Middle frontal gyrus (tissue), 1 donor: ENCODE results near the gene POU2F3.

Experiments used
- DNase-seq: peaks from one replicate; pipeline ENCODE4 v3.0.0-alpha.2; 2015; ENCODE audit warnings: low spot score; ENCODE audit errors: extremely low spot score

The POU2F3 gene

DNA sequence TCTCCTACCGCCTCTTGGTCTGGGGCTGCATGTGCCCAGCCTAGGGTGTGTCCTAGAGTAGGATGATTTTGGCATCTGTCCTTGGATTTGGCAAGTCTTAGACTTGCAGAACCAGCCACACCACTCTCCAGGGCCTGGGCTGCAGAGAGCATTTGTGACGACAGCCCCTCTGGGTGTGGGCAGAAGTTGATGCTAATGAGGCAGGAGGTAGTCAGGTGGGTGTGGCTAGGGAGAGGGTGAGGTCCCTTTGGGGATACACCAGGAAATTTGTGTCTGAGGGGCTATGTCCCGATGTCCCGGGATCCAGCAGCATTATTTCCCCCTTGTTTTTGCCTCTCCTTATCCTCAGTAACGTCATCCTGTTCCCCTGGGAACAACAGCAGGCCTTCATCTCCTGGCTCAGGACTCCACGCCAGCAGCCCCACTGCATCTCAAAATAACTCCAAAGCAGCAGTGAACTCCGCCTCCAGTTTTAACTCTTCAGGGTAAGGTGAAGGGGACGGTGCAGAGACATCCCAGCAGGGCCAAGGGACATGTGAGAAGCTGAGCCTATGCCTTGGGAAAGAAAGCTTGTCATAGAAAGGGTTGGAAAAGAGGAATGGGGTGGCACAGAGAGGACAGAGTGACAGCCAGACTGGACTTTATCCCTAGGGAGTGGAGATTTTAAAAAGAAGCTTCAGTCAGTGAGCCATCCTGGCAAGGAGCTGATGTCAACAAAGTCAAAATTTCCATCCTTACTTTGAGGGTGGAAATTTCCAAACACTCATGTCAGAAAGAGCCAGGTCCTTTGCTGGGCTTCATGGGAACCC lies 77.1 kb downstream of the POU2F3 start:
- no peak for DNase-seq

DNA sequence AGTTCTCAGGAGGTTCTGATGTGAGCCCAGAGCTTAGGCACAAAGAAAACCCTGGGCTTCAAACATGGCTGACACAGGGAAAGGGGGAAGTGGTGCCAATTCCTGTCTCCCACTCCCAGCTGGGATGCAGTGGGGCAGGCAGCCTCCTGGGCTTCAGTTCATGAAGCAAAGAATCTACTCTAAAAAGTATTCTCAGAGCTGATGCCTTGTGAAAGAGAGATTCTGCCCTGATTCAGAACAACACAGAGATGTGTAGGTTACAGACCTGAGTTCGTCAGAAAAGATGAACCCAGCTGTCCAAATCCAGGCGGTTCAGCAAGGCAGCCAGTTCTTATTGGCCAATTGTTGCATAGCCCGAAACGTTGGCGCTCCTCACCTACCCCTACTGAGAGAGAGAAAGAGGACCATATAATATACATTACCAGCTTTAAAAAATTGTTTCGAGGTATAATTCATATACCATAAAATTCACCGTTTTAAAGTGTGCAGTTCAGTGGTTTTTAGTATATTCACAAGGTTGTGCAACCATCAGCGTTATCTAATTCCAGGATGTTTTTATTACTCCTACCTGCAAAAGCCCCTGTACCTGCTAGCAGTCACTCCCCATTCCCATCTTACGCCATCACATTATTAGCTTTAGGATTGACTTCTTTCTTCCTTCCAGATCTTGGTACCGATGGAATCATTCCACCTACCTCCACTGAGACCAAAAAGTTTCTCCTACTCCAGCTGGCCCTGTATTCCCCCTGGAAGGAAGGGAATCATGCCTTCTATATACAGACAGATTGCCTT lies 77.9 kb downstream of the POU2F3 start:
- no peak for DNase-seq

DNA sequence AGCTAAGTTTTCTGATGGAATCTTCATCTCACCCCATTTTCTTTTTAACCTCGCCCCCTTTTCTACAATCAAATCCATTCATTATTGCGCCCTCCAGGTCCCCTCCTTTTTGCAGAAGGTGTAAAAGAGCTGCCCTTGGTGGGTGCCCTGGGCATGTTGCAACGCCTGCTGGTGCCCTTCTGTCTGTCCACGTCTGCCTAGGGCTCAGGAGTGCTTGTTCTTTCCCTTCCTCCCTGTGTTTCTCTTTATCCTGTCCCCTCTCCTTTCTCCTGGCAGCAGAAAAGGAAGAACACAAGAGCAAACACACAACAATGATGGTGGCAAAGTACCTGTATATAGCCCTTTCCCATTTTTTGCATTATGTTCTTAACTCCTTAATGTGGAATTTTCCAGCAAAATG lies 79.0 kb downstream of the POU2F3 start:
- no peak for DNase-seq

DNA sequence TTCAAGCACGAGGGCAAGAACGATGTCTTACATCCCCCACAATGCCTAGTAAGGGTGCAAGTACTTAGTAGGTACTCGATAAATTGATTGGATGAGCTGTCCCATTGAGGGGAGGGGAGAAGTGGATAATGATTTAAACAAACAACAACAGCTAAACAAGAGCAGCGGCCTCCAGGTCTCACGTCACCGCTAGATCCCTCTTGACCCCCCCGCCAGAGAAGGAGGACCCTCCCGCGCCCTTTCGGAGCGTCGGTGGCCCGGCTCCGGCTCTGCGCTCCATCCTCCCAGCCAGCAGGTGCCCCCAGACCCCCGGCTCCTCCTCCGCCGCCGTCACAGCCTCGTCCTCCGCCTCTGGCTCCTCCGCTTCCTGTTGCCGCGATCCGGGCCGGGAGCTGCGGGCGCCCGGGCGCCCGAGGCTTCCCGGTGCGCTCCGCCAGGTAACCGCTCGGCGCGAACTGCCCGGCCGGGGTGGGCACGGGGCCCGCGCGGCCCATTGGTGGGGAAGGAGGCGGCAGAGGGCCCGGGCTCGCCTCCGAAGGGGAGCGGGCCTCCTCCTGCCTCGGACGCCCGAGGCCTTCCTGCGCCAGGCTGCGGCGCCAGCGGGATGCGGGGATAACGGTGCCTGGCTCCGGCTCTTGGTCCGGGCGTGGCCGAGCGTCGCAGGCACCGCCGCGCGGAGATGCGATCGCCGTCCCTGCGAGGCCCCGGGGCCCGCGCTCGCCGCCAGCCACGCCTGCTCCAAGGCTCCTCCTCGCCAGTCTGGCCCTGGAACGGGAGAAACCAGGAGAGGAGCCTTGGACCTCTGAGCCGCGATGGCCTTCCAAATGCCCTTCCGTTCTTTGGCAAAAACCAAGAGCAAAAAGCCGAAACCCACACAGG lies 85.2 kb downstream of the POU2F3 start, which contains the start of gene TLCD5:
Gene TLCD5 (plus strand): TSS at position 368 of the 879 bp plus-strand sequence. CDS start 2,143 bp downstream, outside the sequence.
- DNase-seq = no peak

DNA sequence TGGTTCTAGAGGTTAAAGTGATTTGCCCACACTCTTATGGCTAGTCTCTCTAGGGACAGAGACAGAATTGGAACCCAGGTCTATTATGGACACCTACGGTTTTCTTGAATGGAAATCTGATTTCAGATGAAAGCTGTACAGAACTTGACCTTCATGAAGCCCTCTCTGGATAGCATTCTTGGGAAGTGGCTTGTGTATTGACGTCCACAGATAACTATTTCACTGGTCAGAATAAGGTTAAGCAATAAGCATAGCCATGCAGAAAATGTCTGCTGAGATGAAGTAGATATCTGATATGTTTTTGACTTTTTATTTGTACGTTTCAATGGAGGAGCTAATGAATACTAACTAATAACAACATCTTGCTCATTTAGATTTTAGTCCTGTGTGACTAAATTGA lies 86.3 kb downstream of the POU2F3 start:
- DNase-seq = no peak

DNA sequence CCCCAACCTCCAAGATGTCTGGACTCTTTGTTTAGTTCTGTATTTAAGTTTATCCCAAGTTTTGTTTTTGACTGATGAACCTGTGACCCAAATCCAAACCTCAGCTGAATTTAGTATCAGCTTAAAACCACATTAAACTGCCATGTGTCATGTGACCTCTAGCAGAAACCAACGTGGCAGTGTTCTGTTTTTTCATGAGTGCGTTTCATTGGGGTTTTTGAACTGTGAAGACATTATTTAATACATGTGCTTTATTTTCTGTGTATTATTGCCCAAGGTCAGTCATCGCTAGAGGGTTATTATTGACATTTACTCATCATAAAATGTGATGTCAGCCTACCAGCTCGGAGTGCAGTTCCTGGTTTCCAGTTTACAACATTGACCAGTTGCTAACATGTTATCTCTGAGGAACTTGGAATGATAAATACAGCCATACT lies 86.9 kb downstream of the POU2F3 start:
- no peak for DNase-seq

DNA sequence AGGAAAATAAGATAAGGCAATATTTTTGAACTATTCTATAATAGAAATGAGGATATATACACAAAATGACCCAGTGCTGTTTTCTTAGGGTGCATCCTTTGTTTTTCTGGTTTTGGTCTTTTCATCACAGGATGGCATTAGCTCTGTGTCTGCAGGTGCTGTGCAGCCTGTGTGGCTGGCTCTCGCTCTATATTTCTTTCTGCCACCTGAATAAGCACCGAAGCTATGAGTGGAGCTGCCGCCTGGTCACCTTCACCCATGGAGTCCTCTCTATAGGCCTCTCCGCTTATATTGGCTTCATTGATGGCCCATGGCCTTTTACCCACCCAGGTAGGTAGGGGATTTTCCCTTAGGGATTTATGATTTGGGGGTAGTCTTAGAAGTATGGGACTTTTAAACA lies 87.4 kb downstream of the POU2F3 start:
- DNase-seq = no peak

DNA sequence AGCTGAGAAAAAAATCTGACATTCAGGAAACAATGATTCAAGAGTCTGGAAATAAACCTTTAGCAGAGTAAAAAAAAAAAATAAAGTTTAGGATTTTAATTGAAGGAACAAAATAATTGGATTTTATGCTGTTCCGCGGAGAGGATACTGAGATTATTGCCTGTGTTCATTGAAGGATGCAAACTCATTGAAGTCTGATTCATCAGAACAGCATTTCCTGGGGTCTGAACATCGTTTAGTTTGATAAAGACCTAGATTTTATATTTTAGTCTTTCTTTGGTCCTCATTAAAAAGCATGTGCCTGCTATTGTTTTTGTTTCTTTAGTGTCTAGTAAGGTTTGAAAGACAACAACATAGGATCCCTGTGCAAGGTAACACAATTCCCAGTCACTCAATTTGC lies 89.6 kb downstream of the POU2F3 start:
- DNase-seq = no peak

DNA sequence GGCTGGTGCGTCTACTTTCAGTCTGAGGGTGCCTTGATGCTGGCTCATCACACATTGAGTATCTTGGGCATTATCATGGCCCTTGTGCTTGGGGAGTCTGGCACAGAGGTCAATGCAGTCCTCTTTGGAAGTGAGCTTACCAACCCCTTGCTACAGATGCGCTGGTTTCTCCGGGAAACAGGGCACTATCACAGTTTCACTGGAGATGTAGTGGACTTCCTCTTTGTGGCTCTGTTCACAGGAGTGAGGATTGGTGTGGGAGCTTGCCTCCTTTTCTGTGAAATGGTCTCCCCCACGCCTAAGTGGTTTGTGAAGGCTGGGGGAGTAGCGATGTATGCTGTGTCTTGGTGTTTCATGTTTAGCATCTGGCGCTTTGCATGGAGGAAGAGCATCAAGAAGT lies 90.1 kb downstream of the POU2F3 start:
- DNase-seq = no peak

DNA sequence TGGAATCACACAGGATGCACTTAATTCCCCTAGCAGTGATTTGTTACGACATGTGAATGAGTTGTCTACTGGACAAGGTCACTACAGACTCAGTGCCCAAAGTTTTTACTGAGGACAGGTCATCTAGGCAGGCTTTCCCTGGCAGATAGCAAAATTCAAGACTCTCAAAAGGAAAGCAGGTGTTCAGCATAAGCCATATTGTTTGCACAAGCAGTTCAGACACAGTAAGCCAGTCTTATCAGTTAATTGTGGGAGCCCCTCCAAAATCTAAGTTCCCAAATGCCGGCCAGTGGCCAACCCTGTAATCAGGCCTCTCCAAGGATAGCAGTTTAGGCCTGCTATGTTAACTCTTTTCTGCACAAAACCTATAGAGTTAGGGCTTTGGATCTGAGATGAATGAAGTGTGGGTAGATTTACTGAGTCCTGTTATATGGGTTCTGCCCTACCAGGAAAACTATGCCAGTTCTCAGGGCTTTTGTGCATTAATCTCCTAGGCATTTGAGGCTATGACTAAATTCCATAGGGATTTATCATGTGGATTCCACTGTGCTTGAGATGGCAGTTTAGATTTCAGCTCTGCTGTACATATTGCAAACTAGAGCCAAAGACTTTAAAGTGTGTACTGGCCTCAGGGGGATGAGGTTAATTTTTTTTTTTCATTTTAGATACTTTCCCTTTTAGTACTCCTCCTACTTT lies 91.5 kb downstream of the POU2F3 start:
- no peak for DNase-seq

DNA sequence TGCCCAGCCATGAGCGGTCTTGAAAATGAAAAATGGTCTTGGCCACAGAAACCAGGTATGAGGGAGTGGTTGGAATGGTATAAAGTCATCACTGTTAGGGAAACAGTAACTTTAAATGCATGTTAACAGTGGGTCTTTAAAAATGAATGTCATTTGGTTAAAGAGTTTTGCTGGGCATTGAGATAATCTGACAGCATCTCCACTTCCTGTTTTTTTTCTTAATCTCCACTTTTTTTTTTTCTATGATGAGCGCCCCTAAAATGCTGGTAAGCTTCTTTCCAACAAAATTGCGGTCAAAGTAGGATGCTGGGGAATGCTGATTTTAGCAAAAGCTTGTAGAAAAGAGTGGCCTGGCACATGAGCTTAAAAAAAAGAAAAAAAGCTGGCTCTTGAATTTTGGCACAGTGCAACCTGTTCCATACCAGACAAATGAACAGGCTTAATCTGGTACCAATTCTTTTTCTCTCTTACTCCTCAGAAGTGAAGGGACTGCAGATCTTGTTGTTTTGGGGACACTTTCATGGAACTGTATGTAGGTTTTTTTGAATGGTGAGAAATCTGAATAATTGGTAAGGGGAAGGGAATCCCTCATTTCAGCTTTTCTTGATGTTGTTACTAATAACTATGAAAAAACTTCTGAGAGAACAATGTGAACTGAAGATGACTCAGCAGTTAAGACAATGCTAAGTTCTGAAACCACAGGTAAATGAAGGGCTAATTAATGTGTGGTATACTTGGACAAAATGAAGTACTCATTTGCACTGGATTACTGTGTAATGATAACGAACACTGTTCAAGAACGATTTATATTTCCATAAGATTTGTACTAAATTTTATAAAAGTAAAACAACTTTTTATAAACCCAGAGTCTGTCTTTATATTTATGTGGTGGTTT lies 93.1 kb downstream of the POU2F3 start:
- no peak for DNase-seq

DNA sequence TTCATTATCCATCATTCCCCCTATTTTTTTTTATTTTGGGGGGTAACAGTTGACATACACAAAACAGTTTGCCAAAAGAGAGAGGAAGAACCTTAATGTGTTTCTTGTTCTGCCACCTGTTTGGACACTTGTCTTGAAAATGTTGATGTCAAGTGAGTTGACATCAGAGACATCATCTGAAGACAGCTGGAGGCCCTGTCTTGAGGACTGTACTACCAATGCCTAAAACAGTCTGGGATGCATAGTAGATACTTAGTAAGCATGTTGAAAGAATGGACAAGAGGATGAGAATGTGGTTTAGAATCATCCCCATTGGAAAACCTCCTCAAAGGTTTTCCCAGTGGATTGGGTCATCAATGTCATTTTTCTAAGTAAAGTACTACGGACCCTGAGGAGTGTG lies 93.9 kb downstream of the POU2F3 start:
- DNase-seq = no peak

DNA sequence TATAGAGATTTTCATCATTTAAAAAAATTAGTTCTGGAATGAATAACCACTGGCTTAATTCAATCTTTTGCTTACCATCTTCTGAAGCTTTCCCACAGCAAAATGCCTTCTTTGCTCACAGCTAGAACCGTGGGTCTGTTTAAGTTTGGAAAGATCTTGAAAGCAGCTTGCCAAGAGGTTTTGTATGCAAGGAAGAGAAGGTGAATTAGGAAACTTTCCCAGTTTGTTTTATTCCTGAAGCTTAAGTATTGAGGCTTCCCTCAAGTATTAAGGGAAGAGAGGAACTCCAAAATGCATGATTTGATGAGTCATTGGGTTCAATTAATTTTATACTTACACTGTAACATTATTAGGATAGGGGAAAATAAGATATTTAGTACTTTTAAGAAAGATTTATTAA lies 94.4 kb downstream of the POU2F3 start:
- DNase-seq = no peak

DNA sequence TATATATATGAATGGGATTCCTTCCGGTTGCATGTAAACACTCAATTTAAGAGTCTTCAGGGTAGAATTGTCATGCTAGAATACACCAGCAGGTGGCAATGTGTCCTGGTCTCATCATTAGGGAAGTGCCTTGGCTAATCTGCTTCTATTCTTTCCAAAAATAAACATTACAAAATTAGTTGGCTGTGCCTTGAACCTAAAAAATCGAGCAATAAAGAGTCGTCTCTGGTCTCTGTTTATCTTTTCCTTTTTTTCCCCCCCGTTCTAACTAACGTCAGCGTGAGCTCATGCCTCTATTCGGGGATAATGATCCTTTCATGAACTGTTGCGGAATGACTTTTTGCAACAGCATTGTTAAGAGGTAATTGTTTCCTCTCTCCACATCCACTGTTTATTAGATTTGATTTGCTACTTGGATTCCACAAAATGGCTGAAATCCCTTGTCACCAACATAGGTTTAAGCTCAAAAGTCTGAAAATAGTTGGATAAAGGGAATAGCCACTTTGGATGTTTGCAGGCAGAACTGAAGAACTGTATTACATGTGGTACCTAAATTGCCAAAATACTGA lies 95.0 kb downstream of the POU2F3 start:
- no peak for DNase-seq

DNA sequence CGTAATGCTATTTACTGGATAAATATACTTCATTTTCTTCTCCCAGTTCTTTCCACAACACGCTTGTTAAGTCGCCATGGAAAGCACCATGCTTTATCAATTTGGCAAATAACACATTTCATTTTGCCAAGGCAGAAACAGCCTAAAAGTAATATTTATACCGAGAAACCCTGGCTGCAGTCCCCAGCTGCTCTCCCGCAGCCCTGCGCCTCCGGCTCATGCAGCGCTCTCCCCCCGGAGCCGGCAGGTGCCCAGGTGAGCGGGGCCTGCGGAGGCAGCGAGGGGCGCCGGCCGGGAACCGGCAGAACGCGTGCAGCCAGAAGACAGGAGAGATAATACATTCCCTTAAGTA lies 95.6 kb downstream of the POU2F3 start:
- no peak for DNase-seq

DNA sequence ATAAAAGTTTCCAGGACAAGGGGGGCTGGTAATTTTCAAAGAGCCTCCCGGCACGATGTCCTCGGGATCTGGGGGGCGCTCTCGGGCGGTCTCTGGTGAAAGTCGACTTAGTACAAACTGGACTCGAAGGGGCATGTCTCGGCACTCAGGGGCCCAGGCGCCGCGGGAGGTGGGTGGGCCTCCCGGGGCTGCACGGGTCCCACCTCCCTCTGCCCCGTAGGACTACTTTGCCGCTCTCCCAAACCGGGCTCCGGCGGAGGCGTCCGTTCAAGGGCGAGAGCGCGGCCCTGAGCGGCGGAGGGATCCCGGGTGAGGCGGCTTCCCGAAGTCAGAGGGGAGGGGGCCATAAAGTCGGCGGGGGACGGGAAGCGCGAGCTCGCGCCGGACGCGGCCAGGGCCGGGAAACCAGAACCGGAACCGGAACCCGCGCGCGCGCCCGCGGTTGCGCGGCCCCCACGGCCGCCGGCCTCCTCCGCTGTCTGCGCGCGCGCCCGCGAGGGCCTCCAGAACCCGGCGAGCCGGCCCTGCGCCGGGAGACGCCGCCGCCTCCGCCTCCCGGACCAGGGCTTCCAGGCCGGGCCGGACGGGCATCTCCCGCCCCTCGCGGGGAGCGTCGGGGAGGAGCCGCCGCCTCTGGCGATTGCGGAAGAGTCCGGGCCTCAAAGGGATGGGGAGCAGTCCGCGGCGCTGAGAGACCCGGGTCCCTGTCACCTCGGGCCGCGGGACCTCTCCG lies 96.1 kb downstream of the POU2F3 start, which contains the start of gene ARHGEF12:
Gene ARHGEF12 (plus strand): TSS at position 506 of the 733 bp plus-strand sequence. CDS start 831 bp downstream, outside the sequence.
- DNase-seq = peak; percentile 90

DNA sequence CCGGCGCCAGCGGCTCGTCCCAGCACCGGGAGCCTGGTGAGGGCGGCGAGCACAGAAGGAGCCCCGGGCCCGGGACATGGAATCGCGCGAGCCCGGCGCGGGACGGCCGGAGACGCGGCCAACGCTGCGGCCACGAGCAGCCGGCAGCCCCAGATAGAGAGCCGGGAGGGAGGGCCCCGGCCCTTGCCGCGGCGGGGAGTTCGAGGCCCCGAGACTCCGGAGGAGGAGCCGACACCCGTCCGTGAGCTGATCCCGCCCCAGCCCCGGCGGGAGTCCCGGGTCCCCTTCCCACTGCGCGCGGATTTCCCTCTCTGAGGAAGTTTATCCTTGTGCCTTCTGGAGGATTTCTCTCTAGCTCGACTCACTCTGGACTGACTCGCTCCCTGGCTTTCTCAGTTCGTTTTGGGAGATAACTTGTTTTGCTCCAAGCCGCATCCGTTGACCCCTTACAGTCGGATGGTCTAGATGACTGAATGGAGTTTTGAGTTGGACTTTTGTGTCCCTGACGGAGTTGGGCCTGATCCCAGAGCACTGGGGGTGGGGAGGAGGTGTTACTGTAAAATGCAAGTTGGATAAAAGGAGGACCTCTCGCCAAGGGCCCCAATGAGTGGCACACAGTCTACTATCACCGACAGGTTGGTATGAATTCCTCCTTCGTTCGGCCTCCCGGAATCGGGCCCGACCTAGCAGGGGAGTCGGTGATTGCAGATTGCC lies 96.9 kb downstream of the POU2F3 start:
- no peak for DNase-seq
